ENCODE results near the gene RBL2.

RBL2 gene

GRCh38 chr16:53456625-53457024 lies 22.4 kb downstream of the RBL2 start:
- DNase-seq: peak in 5 of 6 experiments; percentile 24 to 89 (median 86)

- peak; percentile 37 to 93 (median 82) for DNase-seq
Observed at GRCh38 chr16:53457670-53458069, 23.4 kb downstream of the RBL2 start.

DNA sequence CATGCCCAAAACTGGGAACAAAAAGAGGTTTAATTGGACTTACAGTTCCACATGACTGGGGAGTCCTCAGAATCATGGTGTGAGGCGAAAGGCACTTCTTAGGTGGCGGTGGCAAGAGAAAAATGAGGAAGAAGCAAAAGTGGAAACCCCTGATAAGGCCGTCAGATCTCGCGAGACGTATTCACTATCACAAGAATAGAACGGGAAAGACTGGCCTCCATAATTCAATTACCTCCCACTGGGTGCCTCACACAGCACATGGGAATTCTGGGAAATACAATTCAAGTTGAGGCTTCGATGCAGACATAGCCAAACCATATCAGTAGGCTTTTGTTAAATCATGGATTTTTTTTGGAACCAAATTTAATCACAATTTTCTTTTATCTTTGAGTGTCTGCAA lies 24.4 kb downstream of the RBL2 start:
- no peak for DNase-seq

- no peak for DNase-seq
Observed at GRCh38 chr16:53465606-53466280, 31.5 kb downstream of the RBL2 start.

DNA sequence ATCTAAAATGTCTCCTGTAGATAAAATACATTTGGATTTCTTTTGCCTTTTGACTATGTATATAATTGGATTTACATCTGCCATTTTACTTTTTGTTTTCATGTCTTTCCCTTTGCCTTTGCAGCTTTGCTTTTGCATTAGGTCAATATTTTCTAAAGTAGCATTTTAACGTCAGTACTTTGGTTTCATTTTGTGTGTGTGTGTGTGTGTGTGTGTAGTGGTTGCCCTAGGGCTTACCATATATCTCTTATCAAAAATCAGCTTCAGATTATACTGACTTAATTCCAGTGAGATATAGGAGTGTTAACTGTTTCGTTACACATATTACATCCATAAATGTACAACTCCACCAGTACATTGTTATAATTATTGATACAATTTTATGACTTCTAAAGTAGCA lies 42.6 kb downstream of the RBL2 start:
- DNase-seq: no peak

GRCh38 chr16:53478965-53479364 lies 44.7 kb downstream of the RBL2 start:
- DNase-seq: no peak

GRCh38 chr16:53480394-53480793 lies 46.1 kb downstream of the RBL2 start:
- DNase-seq: no peak

- DNase-seq: no peak
Observed at GRCh38 chr16:53482123-53482522, 47.9 kb downstream of the RBL2 start.

DNA sequence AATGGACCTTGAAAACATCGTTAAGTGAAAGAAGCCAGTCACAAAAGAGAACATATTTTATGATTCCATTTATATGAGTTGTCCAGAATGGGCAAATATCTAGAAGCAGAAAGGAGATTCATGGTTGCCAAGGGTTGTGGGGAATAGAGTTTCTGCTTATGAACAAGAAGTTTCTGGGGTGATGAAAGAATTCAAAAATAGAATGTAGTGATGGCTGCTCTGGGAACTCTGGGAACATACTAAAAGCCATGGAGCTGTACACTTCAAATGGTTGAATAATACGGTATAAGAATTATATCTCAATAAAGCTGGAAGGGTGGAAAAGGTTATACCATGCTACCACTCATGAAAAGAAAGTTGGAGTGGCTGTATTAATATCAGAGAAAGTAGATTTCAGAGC lies 50.3 kb downstream of the RBL2 start:
- DNase-seq: no peak

GRCh38 chr16:53486230-53486629 lies 52.0 kb downstream of the RBL2 start:
- peak in 1 of 6 experiments; percentile 25 for DNase-seq

DNA sequence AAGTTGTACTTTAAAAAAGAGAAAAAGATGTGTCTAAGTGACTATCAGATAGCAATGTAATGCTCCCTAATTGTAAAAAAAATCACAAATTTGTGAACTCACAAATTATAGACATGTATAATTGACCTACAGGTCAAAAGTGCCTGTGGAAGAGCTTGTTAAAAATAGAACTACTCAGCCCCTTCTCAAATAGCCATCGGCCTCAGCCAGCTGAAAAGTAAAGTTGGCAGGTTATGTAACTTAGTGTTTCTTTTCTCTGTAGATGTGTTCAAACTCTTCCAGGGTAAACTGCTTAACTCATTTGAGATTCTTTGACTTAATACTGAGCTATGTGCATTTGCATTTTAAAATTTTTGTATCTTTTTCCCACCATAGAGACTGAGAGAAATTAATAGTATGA lies 55.5 kb downstream of the RBL2 start:
- no peak for DNase-seq

- DNase-seq: no peak
Observed at GRCh38 chr16:53492503-53492902, 58.2 kb downstream of the RBL2 start.

- DNase-seq: no peak
Observed at GRCh38 chr16:53494636-53495035, 60.4 kb downstream of the RBL2 start.

GRCh38 chr16:53495325-53495724 lies 61.1 kb downstream of the RBL2 start:
- DNase-seq: no peak

DNA sequence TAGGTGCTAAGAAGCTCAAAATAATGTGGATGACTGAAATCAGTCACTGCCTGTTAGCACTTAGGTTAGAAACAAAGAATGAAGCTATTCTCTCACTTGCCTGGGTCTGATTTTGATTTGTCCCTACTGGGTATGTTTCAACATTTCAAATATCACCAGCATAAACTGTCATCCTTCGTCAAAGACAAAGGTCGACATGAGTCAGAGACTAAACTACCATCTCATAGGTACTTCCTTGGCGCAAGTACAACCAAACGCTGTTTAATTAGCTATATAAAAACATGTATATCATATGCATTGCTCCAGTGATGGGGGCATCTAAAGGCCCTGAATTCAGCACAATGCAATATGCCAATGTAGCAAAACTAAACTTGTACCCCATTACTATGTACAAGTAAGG lies 64.7 kb downstream of the RBL2 start:
- no peak for DNase-seq

DNA sequence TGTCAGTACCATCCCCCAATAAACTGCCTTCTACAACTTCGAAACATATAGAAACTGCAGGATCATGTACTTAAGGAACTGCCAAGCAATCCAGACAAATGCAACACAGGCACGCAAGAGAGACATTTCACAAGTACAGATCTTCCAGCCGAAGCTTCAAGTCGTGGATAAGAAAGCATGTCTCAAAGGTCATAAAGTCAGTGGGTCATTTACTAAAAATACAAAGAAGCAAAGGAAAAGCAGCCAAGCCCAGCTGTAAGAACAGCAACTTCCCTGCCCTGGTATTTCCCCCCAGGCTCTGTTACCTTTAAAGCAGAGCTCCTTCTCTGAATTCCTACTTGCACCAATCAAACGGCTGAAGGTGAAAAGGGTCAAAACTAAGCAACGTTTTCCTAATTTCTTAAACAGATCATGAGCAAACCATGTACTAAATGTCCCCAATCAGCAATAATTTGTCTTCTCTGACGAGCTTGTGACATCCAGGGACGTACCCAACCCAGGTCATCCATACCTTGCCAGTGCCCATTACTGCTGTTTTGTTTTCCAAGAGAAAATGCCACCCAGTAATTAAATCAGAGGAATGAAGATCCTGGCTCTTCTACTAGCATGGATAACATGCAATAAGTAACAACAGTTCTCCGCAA lies 67.1 kb downstream of the RBL2 start:
- no peak for DNase-seq

- peak; percentile 3 to 78 (median 44) for DNase-seq
Observed at GRCh38 chr16:53502331-53503269, 68.3 kb downstream of the RBL2 start, which contains the start of gene AKTIP. Gene AKTIP (minus strand): TSS chr16:53503209. CDS start chr16:53500259, 2,950 bp downstream.

GRCh38 chr16:53503270-53503923 lies 69.1 kb downstream of the RBL2 start:
- DNase-seq: peak; percentile 98 to 100 (median 100)

- DNase-seq: peak in 5 of 6 experiments; percentile 9 to 50 (median 24)
Observed at GRCh38 chr16:53503991-53504663, 69.9 kb downstream of the RBL2 start.

GRCh38 chr16:53504665-53505064 lies 70.4 kb downstream of the RBL2 start:
- peak in 3 of 6 experiments; percentile 15 to 47 (median 25) for DNase-seq

GRCh38 chr16:53506254-53506653 lies 72.0 kb downstream of the RBL2 start:
- DNase-seq: no peak
